IMR-90 (cell line): Measurements from ENCODE around the gene LZTFL1. TPM values are rescaled to one million over a fixed set of nuclear protein-coding genes. Genes with fewer than 3 reads are reported as not detected.

ENCODE experiments used
- ATAC-seq: fragments of 200-7000 bp; cut with Tn5 transposase; 2 replicates; pipeline ENCODE4 v1.9.1; 2020; ENCODE audit warnings: low read depth, mild to moderate bottlenecking, moderate library complexity
- BruUV-seq: library from RNA; stranded (reverse); fragments of 400-500 nt; replicated peaks from 2 replicates; lab custom pipeline; 2021; lab: Mats Ljungman, UMichigan
- CTCF ChIA-PET: fragments of 300-600 bp; formaldehyde crosslinking; extraction: SDS; loops from one replicate; lab custom pipeline; 2021; ENCODE audit warnings: antibody characterized with exemption; lab: Yijun Ruan, JAX
- POLR2A ChIA-PET: fragments of 300-600 bp; sonication (Branson Sonifier 250); formaldehyde crosslinking; loops from one replicate; lab custom pipeline; 2022; ENCODE audit warnings: antibody characterized with exemption; ENCODE audit not compliant: unreplicated experiment; lab: Charles Lee
- DNase-seq: peaks from one replicate; pipeline ENCODE4 v3.0.0; 2013
- H2AFZ ChIP-seq: replicated peaks from 2 replicates; pipeline ENCODE3; 2013; ENCODE audit warnings: low read length, mild to moderate bottlenecking; ENCODE audit not compliant: poor library complexity
- H2AK5ac ChIP-seq: 2 replicates; pipeline ENCODE4 v1.6.1; 2013; ENCODE audit warnings: low read depth, low read length, inconsistent platforms
- H2AK9ac ChIP-seq: replicated peaks from 2 replicates; pipeline ENCODE3; 2013; ENCODE audit warnings: mild to moderate bottlenecking, low read depth, low read length, moderate library complexity; ENCODE audit not compliant: poor library complexity
- H2BK120ac ChIP-seq: 2 replicates; pipeline ENCODE4 v1.6.1; 2013; ENCODE audit warnings: low read depth, low read length, inconsistent platforms
- H2BK15ac ChIP-seq: 3 replicates; pipeline ENCODE4 v1.6.1; 2013; ENCODE audit warnings: low read depth, low read length, inconsistent platforms
- H2BK20ac ChIP-seq: 2 replicates; pipeline ENCODE4 v1.6.1; 2013; ENCODE audit warnings: low read depth, mild to moderate bottlenecking, inconsistent platforms, low read length, moderate library complexity
- H2BK5ac ChIP-seq: 2 replicates; pipeline ENCODE4 v1.6.1; 2013; ENCODE audit warnings: mild to moderate bottlenecking, low read depth, low read length, inconsistent platforms; ENCODE audit not compliant: poor library complexity, severe bottlenecking
- H3K14ac ChIP-seq: replicated peaks from 2 replicates; pipeline ENCODE4 v1.6.1; 2013; ENCODE audit warnings: low read depth, low read length, inconsistent platforms
- H3K18ac ChIP-seq: 2 replicates; pipeline ENCODE4 v1.6.1; 2013; ENCODE audit warnings: low read depth, low read length, control low read depth
- H3K23ac ChIP-seq: 2 replicates; pipeline ENCODE4 v1.6.1; 2013; ENCODE audit warnings: low read depth, low read length, inconsistent platforms
- H3K27ac ChIP-seq: 2 replicates; pipeline ENCODE4 v1.5.1; 2013; ENCODE audit warnings: mild to moderate bottlenecking, control low read depth, low read length; ENCODE audit not compliant: insufficient read depth
- H3K27me3 ChIP-seq: 2 replicates; pipeline ENCODE4 v1.6.1; 2013; ENCODE audit warnings: low read length; ENCODE audit not compliant: control insufficient read depth, insufficient read depth
- H3K36me3 ChIP-seq: 2 replicates; pipeline ENCODE4 v1.6.1; 2013; ENCODE audit warnings: low read length, mixed read lengths; ENCODE audit not compliant: control insufficient read depth, insufficient read depth
- H3K4ac ChIP-seq: 2 replicates; pipeline ENCODE4 v1.6.1; 2013; ENCODE audit warnings: low read depth, low read length, inconsistent platforms
- H3K4me1 ChIP-seq: 2 replicates; pipeline ENCODE4 v1.6.1; 2013; ENCODE audit warnings: low read length, mixed read lengths; ENCODE audit not compliant: control insufficient read depth, insufficient read depth
- H3K4me2 ChIP-seq: 2 replicates; pipeline ENCODE4 v1.6.1; 2013; ENCODE audit warnings: low read depth, mild to moderate bottlenecking, control low read depth, low read length, moderate library complexity
- H3K4me3 ChIP-seq: 2 replicates; pipeline ENCODE4 v1.5.1; 2013; ENCODE audit warnings: low read depth, mild to moderate bottlenecking, control low read depth, low read length, moderate library complexity; ENCODE audit not compliant: insufficient read depth
- H3K56ac ChIP-seq: 2 replicates; pipeline ENCODE4 v1.6.1; 2013; ENCODE audit warnings: low read length, inconsistent platforms; ENCODE audit not compliant: insufficient read depth; ENCODE audit errors: extremely low read depth
- H3K79me1 ChIP-seq, 2 experiments: 2 replicates each; pipeline ENCODE4 v1.6.1; 2013; ENCODE audit warnings: low read length in 2 of 2, inconsistent platforms in 1 of 2, low read depth in 1 of 2
- H3K9ac ChIP-seq: 2 replicates; pipeline ENCODE4 v1.6.1; 2013; ENCODE audit warnings: low read depth, low read length, control low read depth
- H3K9me1 ChIP-seq: 2 replicates; pipeline ENCODE4 v1.6.1; 2013; ENCODE audit warnings: low read length, inconsistent platforms; ENCODE audit not compliant: insufficient read depth
- H3K9me3 ChIP-seq: 2 replicates; pipeline ENCODE4 v1.6.1; 2013; ENCODE audit warnings: low read length; ENCODE audit not compliant: control insufficient read depth, insufficient read depth
- H4K20me1 ChIP-seq: 2 replicates; pipeline ENCODE4 v1.6.1; 2013; ENCODE audit warnings: low read length, inconsistent platforms; ENCODE audit not compliant: insufficient read depth
- H4K5ac ChIP-seq: 2 replicates; pipeline ENCODE4 v1.6.1; 2013; ENCODE audit warnings: mild to moderate bottlenecking, low read depth, low read length, control low read depth
- H4K8ac ChIP-seq, 2 experiments: 2 replicates each; pipeline ENCODE4 v1.6.1; 2013; ENCODE audit warnings: low read depth in 2 of 2, low read length in 2 of 2, control low read depth in 1 of 2, inconsistent platforms in 1 of 2
- H4K91ac ChIP-seq: 2 replicates; pipeline ENCODE4 v1.6.1; 2013; ENCODE audit warnings: low read depth, low read length, inconsistent platforms; ENCODE audit not compliant: insufficient read depth
- BHLHE40 ChIP-seq: fragments of 150-350 bp; IDR thresholded peaks from 2 replicates; pipeline ENCODE4 v1.6.1; 2016; ENCODE audit warnings: mild to moderate bottlenecking, low read depth, low read length
- FOS ChIP-seq: fragments of 150-350 bp; IDR thresholded peaks from 2 replicates; pipeline ENCODE4 v1.6.1; 2016; ENCODE audit warnings: low read depth, low read length
- USF2 ChIP-seq: fragments of 150-350 bp; IDR thresholded peaks from 2 replicates; pipeline ENCODE4 v1.6.1; 2017; ENCODE audit warnings: mild to moderate bottlenecking, antibody characterized with exemption, low read length, low read depth
- WGBS, 2 experiments: methylation state at CpG; one replicate each; pipeline versions ENCODE4 v1.1.5 to v1.1.7; 2013; ENCODE audit warnings: missing lambda C conversion rate in 2 of 2; ENCODE audit not compliant: insufficient read length in 1 of 2; ENCODE audit errors: extremely low coverage in 2 of 2; 5-methylcytosine and 5-hydroxymethylcytosine counted together
- dilution Hi-C: fragments of 300-500 bp; cut with HindIII; formaldehyde crosslinking; loops from one replicate; pipeline ENCODE4 v1.14.3; 2018; ENCODE audit warnings: low sequenced_read_pairs; ENCODE audit not compliant: unreplicated experiment
- in situ Hi-C: fragments of 300-500 bp; cut with MboI; formaldehyde crosslinking; loops from 3 replicates; pipeline ENCODE4 v1.14.3; 2019; ENCODE audit warnings: low sequenced_read_pairs, inconsistent platforms, mixed read lengths
- intact Hi-C: fragments of 100-400 bp; cut with micrococcal nuclease; formaldehyde crosslinking; loops from 2 replicates; pipeline ENCODE4 v1.10.0; 2022
- polyA plus RNA-seq, 3 experiments: library from polyadenylated mRNA; depleted of rRNA; stranded (reverse); fragments of >200 nt; gene quantifications; 2 replicates each; pipeline ENCODE4 v1.2.3, GENCODE V29; 2012; ENCODE audit warnings: low replicate concordance in 1 of 3
- total RNA-seq: library from RNA; depleted of rRNA; stranded (reverse); fragments of >200 nt; gene quantifications from 2 replicates; pipeline ENCODE4 v1.2.3, GENCODE V29; 2012
- TF ChIP-seq, protein P1 (sequence below): conservative IDR thresholded peaks from 2 replicates; pipeline ENCODE4 v1.5.1; 2012; ENCODE audit warnings: mild to moderate bottlenecking, low read depth, low read length, improper control_type of control experiment

Gene LZTFL1
- total and polyA plus RNA-seq, 2 of the 4 experiments (the other 2 are of a cell fraction) = 10.3 to 10.4 TPM

GRCh38 chr3:45873638-45874037 is 31.7 kb upstream of the LZTFL1 start:
- Histone ChIP-seq H3K9ac (no peak overlapping the region), H4K8ac (no peak overlapping the region), H3K9me3 (no peaks in the 10 kb centered on the region), H2BK120ac (no peak overlapping the region), H3K4me1 (no peaks in the 10 kb centered on the region), H3K4me2 (no peak overlapping the region), H4K5ac (no peak overlapping the region), H2AFZ (no peak overlapping the region), H3K23ac (no peak overlapping the region; the same call in 1 of the 2 replicates), H2AK9ac (no peak overlapping the region), H3K14ac (no peak overlapping the region), H2BK5ac (no peak overlapping the region), H3K27me3 (peaks cover 49% of the 10 kb centered on the region), H3K56ac (no peak overlapping the region), H3K27ac (no peak overlapping the region), H3K4me3 (no peak overlapping the region), H2AK5ac (no peak overlapping the region), H3K18ac (no peak overlapping the region), H3K79me1 (no peaks in the 10 kb centered on the region), H4K20me1 (no peaks in the 10 kb centered on the region), H3K9me1 (0 out of 2 replicates have a peak, but pooled peaks cover 2% of the 10 kb centered on the region), H2BK15ac (no peak overlapping the region), H4K91ac (no peak overlapping the region), H3K4ac (no peak overlapping the region), H3K36me3 (no peaks in the 10 kb centered on the region), H2BK20ac (no peak overlapping the region)
- dilution Hi-C loops (no loop called here), in situ Hi-C loops (no loop called here), intact Hi-C loops (no loop called here)
- no TSS peak for BruUV-seq
- TF ChIP-seq FOS = no peak
- TF ChIP-seq, protein P1, sequence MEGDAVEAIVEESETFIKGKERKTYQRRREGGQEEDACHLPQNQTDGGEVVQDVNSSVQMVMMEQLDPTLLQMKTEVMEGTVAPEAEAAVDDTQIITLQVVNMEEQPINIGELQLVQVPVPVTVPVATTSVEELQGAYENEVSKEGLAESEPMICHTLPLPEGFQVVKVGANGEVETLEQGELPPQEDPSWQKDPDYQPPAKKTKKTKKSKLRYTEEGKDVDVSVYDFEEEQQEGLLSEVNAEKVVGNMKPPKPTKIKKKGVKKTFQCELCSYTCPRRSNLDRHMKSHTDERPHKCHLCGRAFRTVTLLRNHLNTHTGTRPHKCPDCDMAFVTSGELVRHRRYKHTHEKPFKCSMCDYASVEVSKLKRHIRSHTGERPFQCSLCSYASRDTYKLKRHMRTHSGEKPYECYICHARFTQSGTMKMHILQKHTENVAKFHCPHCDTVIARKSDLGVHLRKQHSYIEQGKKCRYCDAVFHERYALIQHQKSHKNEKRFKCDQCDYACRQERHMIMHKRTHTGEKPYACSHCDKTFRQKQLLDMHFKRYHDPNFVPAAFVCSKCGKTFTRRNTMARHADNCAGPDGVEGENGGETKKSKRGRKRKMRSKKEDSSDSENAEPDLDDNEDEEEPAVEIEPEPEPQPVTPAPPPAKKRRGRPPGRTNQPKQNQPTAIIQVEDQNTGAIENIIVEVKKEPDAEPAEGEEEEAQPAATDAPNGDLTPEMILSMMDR = no peak
- TF ChIP-seq USF2 = no peak
- TF ChIP-seq BHLHE40 = no peak
- WGBS, 2 experiments = 83% methylated on average over 1 of the region's 4 CpGs; no CpG with 5 or more reads in 1 of the 2 experiments
- DNase-seq (no peak), ATAC-seq (no peak)
- ChIA-PET CTCF (no interaction called here), POLR2A (no interaction called here)
